Activated T-cell treated with anti-CD3 and anti-CD28 coated beads, Interleukin-2, amount 50 U/mL, for 24 hours (primary cell): ENCODE results near the gene KRTAP1-1.
"Not testable (repeated sequence)": the region's sequence is repeated elsewhere in the genome, so short reads cannot be mapped to it uniquely, and the experiment has no call there.

ENCODE experiments used
- DNase-seq: peaks from one replicate; pipeline ENCODE4 v3.0.0-alpha.2; 2020
- H3K27ac Mint-ChIP-seq: 2 replicates; pipeline ENCODE4 v1.8.0; 2020; ENCODE audit warnings: mild to moderate bottlenecking, mixed read lengths
- H3K27me3 Mint-ChIP-seq: 2 replicates; pipeline ENCODE4 v1.8.0; 2020; ENCODE audit warnings: mixed read lengths
- H3K36me3 Mint-ChIP-seq: 2 replicates; pipeline ENCODE4 v1.8.0; 2020; ENCODE audit warnings: low read depth, mixed read lengths
- H3K4me1 Mint-ChIP-seq: 2 replicates; pipeline ENCODE4 v1.8.0; 2020; ENCODE audit warnings: low read depth, mixed read lengths
- H3K4me3 Mint-ChIP-seq: 2 replicates; pipeline ENCODE4 v1.8.0; 2020; ENCODE audit warnings: mild to moderate bottlenecking, moderate library complexity, mixed read lengths
- H3K9me3 Mint-ChIP-seq: 2 replicates; pipeline ENCODE4 v1.8.0; 2020; ENCODE audit warnings: mixed read lengths

Gene KRTAP1-1

DNA sequence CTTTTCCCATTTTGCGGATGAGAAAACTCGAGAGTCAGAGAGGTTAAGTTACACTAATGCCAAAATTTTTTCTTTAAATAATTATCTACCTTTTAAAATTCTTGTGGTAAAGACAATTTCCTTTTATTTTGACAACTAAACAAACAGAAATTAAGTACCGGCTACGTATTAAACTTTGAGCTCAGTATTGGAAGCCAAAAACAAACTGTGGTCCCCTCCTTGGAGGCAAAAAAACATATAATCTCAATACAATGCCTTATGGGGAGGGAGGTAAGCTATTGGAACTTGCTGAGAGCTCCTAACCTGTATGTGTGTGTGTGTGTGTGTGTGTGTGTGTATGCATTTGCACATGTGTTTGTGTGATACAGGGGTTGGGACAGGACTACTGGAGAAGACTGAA is 22.2 kb upstream of the KRTAP1-1 start:
- H3K4me3 Mint-ChIP-seq: no peak overlapping the region
- H3K27me3 Mint-ChIP-seq: peaks cover 27% of the 10 kb centered on the region
- H3K9me3 Mint-ChIP-seq: no peaks in the 10 kb centered on the region
- no peak overlapping the region for H3K27ac Mint-ChIP-seq
- DNase-seq: no peak
- no peaks in the 10 kb centered on the region for H3K4me1 Mint-ChIP-seq
- H3K36me3 Mint-ChIP-seq: no peaks in the 10 kb centered on the region

DNA sequence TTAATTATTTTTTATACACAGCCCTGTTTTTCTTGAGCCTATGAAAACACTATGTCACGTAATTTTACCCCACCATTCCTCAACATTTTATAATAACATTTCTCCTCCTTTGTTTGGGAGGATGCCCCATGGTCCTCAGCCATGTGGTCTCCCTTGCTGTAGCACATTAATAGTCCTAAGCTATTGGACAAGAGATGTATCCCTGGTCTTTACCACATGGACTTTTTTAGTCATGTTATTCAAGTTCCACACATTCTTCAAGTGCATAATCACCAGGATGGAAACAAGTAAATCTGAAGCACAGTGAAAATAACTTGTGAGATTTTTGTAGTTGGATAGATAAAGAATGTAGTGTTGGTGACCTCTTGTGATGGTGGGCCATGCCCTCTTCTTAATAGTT is 20.7 kb upstream of the KRTAP1-1 start:
- Mint-ChIP-seq H3K27me3 (peaks cover 36% of the 10 kb centered on the region), H3K27ac (no peak overlapping the region), H3K36me3 (no peaks in the 10 kb centered on the region), H3K4me1 (no peaks in the 10 kb centered on the region), H3K9me3 (no peaks in the 10 kb centered on the region), H3K4me3 (no peak overlapping the region)
- no peak for DNase-seq

DNA sequence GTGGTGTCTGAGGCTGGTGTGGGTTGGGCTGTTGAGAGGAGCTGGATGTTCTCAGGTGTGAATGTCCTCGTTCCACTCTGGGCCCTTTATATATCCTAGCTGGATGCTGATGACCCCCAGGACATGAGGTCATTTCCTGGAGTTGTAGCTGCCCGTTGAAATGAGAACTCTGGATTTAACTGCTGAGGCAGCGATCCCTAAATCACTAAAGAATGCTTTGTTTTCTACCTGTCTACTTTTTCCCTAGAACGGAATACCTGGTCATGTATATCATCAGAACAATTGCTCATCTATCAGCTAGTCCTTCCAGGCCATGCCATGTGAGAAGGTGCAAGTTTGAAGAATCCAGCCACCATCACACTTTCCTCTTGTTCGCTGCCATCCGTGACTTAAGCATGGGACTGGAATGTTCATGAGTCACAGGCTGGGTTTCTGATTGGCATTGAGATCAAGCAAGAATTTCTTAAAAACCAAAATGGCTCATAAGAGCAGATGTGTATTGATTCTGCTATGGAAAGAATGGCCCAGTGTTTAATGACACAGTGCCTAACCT is 18.9 kb upstream of the KRTAP1-1 start, which contains the start of gene KRTAP2-3:
Gene KRTAP2-3, minus strand, starts transcription at position 63 of the 553 bp plus-strand sequence. CDS start 64 bp downstream, outside the sequence.
- Mint-ChIP-seq H3K4me3 (no peak within 1 kb of the TSS), H3K27ac (no peak within 1 kb of the TSS), H3K9me3 (no peaks in the 10 kb centered on the region), H3K36me3 (no peaks in the 10 kb centered on the region), H3K4me1 (no peaks in the 10 kb centered on the region), H3K27me3 (peaks cover 50% of the 10 kb centered on the region)
- DNase-seq: no peak

DNA sequence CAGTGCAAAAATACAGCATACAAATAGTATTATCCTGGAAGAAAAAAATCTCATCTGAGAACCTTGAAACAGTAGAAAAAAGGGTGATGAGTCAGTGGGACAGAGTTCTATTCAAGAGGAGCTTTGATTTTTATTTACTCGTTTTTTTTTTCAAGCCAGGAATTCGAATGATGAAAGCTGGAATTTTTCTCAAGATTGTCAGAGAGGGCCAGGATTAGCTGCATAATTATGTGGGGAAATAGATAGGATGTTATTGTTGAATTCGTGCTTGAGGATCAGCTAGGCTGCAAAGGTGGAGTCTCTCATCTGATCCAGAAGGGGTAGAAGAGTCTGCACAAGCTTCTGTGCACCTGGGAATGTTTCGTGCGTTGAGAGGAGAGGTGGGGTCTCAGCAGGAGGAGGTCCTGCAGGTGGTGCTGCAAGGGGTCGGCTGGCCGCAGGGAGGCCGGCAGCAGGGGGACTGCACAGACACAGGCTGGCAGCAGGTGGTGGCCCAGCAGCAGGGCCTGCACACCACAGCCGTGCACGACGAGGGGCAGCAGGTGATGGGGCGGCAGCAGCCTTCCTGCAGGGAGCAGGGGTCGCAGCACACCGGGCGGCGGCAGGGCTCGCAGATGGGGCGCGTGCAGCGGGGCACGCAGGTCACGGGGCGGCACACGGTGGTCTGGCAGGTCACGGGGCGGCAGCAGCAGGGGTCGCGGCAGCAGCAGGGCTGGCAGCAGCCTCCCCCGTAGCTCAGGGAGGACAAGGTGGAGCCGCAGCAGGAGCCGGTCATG is 18.2 kb upstream of the KRTAP1-1 start:
- H3K27ac Mint-ChIP-seq, H3K4me1 Mint-ChIP-seq, H3K4me3 Mint-ChIP-seq, H3K9me3 Mint-ChIP-seq, H3K36me3 Mint-ChIP-seq, DNase-seq: not testable (repeated sequence)
- peaks cover 51% of the 10 kb centered on the region for H3K27me3 Mint-ChIP-seq

DNA sequence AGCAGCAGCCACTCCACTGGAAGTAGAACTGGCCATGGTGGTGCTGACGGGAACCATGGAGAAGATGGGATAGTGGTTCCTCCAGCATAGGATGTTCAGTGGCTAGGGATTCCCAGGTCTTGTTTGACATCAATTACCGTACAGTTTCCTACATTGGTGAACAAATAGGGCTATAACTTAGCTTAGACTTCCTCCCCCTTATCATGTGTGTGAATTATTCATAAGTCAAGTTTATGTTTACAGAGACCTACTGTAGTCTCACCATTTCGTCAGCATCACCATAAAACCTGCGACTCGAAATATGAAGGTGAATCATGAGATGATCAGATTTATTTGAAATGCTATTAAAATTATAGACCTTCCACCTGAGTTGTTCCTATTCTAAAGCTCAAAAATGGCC is 17.5 kb upstream of the KRTAP1-1 start:
- H3K4me1 Mint-ChIP-seq: no peaks in the 10 kb centered on the region
- H3K27me3 Mint-ChIP-seq: peaks cover 55% of the 10 kb centered on the region
- H3K27ac Mint-ChIP-seq: no peak overlapping the region
- no peaks in the 10 kb centered on the region for H3K9me3 Mint-ChIP-seq
- no peak for DNase-seq
- no peaks in the 10 kb centered on the region for H3K36me3 Mint-ChIP-seq
- no peak overlapping the region for H3K4me3 Mint-ChIP-seq

DNA sequence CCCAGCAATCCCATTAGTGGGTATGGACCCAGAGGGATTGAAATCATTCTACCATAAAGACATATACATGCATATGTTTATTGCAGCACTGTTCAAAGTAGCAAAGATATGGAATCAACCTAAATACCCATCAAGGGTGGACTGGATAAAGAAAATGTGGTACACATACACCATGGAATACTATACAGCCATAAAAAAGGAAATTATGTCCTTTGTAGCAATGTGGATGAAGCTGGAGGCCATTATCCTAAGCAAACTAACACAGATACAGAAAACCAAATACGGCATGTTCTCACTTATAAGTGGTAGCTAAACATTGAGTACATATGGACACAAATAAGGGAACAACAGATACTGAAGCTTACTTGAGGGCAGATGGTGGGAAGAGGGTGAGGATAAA is 16.3 kb upstream of the KRTAP1-1 start:
- Mint-ChIP-seq H3K4me1 (no peaks in the 10 kb centered on the region), H3K36me3 (no peaks in the 10 kb centered on the region), H3K9me3 (no peaks in the 10 kb centered on the region), H3K4me3 (no peak overlapping the region), H3K27me3 (peaks cover 56% of the 10 kb centered on the region), H3K27ac (no peak overlapping the region)
- DNase-seq: no peak

DNA sequence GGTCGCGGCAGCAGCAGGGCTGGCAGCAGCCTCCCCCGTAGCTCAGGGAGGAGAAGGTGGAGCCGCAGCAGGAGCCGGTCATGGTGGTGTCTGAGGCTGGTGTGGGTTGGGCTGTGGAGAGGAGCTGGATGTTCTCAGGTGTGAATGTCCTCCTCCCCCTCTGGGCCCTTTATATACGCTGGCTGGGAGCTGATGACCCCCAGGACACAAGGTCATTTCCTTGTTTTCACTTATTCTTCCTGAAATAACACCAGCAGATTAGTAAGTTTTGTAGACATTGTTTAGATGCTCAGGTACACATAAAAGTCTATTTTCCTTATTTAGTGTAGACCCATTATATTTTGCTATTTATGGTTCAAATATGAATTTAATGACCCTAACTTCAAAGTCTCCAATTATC is 13.9 kb upstream of the KRTAP1-1 start, which contains the start of gene KRTAP2-2:
Gene KRTAP2-2, minus strand, starts transcription at position 101 of the 400 bp plus-strand sequence. Its CDS starts 19 bp downstream, at position 82.
- H3K4me3 Mint-ChIP-seq, DNase-seq, H3K36me3 Mint-ChIP-seq, H3K9me3 Mint-ChIP-seq, H3K4me1 Mint-ChIP-seq, H3K27ac Mint-ChIP-seq: not testable (repeated sequence)
- H3K27me3 Mint-ChIP-seq: peaks cover 53% of the 10 kb centered on the region

DNA sequence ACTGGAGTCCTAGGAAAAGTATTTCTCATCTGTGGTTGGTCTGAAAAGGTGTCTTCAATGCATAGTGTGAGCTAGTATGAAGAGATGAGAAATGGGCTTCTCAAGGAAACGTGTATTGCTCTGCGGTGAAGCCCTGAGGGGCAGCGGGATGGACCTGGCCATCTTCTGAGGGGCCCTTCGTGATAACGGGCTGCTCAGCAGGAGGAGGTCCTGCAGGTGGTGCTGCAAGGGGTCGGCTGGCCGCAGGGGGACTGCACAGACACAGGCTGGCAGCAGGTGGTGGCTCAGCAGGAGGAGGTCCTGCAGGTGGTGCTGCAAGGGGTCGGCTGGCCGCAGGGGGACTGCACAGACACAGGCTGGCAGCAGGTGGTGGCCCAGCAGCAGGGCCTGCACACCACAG is 13.3 kb upstream of the KRTAP1-1 start:
- H3K36me3 Mint-ChIP-seq, H3K27ac Mint-ChIP-seq, H3K4me3 Mint-ChIP-seq, H3K9me3 Mint-ChIP-seq, H3K4me1 Mint-ChIP-seq, DNase-seq: not testable (repeated sequence)
- H3K27me3 Mint-ChIP-seq: peaks cover 54% of the 10 kb centered on the region

DNA sequence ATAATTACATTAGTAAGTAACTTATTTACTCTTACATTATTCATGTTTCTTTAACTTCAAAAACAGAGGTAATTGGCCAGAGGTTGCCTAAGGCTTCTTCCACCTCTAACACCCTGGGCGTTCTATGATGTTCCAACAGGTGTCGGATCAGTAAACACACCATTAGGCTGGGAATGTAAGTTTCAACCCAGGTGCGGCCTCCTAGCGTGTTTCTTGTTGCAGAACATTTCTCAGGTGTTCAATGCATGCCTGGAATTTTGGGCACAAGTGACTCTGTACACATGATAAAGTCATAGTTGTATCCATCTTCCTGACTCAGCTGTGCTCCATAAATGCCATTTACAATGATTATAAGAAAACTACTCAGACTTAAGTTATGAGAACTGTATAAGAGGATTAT is 12.8 kb upstream of the KRTAP1-1 start:
- Mint-ChIP-seq H3K9me3 (no peaks in the 10 kb centered on the region), H3K27me3 (peaks cover 50% of the 10 kb centered on the region), H3K27ac (no peak overlapping the region), H3K4me3 (no peak overlapping the region), H3K4me1 (no peaks in the 10 kb centered on the region), H3K36me3 (no peaks in the 10 kb centered on the region)
- no peak for DNase-seq

DNA sequence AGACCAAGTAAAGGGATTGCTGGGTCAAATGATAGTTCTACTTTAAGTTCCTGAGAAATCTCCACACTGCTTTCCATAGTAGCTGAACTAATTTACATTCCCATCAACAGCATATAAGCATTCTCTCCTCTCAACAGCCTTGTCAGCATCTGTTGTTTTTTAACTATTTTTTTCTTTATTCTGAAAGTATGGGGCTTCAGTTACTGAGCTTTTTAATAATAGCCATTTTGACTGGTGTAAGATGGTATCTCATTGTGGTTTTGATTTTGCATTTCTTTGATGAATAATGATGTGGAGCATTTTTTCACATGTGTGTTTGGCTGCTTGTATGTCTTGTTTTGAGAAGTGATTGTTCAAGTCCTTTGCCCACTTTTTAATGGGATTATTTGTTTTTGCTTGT is 11.3 kb upstream of the KRTAP1-1 start:
- Mint-ChIP-seq H3K27ac (no peak overlapping the region), H3K9me3 (no peaks in the 10 kb centered on the region), H3K4me3 (no peak overlapping the region), H3K27me3 (peaks cover 47% of the 10 kb centered on the region), H3K4me1 (no peaks in the 10 kb centered on the region), H3K36me3 (no peaks in the 10 kb centered on the region)
- DNase-seq: no peak

DNA sequence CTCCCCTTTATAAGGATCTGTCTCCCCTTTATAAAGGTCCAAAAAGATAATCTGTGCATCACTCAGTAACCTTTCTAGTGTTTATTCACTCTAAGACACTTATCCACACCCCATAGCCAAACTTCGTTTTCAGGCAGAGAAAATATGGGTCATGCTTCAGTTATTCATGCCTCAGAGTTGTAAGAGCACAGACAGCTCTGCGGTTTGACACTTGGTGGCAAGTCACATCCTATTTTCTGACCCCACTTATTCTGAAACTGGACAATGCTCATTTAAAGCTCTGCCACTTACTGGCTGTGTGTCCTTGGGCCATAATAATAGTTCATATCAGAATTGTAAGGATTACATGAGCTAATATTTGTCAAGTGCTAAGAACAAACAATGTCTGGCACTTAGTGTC is 7.9 kb upstream of the KRTAP1-1 start:
- Mint-ChIP-seq H3K36me3 (no peaks in the 10 kb centered on the region), H3K27ac (no peak overlapping the region), H3K27me3 (peaks cover 38% of the 10 kb centered on the region), H3K4me1 (no peaks in the 10 kb centered on the region), H3K9me3 (no peaks in the 10 kb centered on the region), H3K4me3 (no peak overlapping the region)
- DNase-seq: no peak

DNA sequence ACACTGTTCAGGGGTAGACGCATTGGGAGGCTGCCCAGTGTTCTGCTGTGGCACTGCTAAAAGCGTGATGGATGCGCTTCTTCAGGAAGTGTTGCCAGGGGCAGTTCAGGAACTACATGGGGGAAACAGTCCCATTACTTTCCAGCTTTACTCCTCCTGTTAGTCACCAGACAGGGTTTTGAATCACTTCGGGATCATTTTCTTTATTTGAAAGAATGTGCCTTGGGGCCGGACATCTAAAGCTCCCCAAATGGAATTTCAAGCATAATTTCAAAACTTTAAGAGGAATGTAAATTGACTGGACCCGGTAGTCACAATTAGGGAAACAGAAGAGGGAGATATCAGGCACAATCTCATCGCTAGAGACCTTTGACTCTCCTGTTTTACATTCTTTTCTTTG is 7.2 kb upstream of the KRTAP1-1 start:
- Mint-ChIP-seq H3K27ac (no peak overlapping the region), H3K4me1 (no peaks in the 10 kb centered on the region), H3K9me3 (peaks cover 3% of the 10 kb centered on the region), H3K27me3 (peaks cover 35% of the 10 kb centered on the region), H3K36me3 (no peaks in the 10 kb centered on the region), H3K4me3 (no peak overlapping the region)
- DNase-seq: no peak

DNA sequence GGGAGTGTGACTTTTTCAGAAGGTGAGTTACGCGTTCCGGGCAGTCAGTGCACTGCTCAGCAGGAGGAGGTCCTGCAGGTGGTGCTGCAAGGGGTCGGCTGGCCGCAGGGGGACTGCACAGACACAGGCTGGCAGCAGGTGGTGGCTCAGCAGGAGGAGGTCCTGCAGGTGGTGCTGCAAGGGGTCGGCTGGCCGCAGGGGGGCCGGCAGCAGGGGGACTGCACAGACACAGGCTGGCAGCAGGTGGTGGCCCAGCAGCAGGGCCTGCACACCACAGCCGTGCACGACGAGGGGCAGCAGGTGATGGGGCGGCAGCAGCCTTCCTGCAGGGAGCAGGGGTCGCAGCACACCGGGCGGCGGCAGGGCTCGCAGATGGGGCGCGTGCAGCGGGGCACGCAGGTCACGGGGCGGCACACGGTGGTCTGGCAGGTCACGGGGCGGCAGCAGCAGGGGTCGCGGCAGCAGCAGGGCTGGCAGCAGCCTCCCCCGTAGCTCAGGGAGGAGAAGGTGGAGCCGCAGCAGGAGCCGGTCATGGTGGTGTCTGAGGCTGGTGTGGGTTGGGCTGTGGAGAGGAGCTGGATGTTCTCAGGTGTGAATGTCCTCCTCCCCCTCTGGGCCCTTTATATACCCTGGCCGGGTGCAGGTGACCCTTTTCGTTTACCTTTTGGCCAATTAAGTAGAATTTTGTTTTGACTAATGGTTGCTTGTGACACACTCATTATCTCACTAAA is 5.7 kb upstream of the KRTAP1-1 start, which contains the start of gene KRTAP2-1:
Gene KRTAP2-1, minus strand, starts transcription at position 582 of the 731 bp plus-strand sequence. Its CDS starts 49 bp downstream, at position 533.
- H3K36me3 Mint-ChIP-seq, H3K4me3 Mint-ChIP-seq, H3K9me3 Mint-ChIP-seq, H3K4me1 Mint-ChIP-seq, DNase-seq, H3K27ac Mint-ChIP-seq: not testable (repeated sequence)
- peaks cover 29% of the 10 kb centered on the region for H3K27me3 Mint-ChIP-seq

DNA sequence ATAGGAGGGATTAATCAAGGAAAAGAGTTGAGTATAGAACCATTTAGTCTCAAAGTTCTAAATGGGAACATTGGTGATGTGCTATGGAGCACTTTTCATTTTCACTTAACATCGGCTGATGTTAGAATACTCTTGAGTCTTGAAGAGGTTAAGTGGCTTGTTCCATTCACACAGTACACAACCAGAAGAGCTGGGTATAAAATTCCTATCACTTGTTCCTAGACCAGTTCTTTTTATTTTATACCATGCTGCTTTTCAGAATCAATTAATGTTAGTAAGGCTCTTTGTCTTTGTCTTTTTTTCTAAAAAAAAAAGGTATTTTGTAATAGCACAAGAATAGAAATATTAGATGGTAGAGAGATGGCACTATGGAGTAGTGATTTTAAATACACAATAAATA is 1.7 kb upstream of the KRTAP1-1 start:
- no peak overlapping the region for H3K27ac Mint-ChIP-seq
- H3K4me1 Mint-ChIP-seq: no peaks in the 10 kb centered on the region
- no peak for DNase-seq
- no peaks in the 10 kb centered on the region for H3K36me3 Mint-ChIP-seq
- peaks cover 27% of the 10 kb centered on the region for H3K27me3 Mint-ChIP-seq
- H3K4me3 Mint-ChIP-seq: no peak overlapping the region
- peaks cover 10% of the 10 kb centered on the region for H3K9me3 Mint-ChIP-seq

DNA sequence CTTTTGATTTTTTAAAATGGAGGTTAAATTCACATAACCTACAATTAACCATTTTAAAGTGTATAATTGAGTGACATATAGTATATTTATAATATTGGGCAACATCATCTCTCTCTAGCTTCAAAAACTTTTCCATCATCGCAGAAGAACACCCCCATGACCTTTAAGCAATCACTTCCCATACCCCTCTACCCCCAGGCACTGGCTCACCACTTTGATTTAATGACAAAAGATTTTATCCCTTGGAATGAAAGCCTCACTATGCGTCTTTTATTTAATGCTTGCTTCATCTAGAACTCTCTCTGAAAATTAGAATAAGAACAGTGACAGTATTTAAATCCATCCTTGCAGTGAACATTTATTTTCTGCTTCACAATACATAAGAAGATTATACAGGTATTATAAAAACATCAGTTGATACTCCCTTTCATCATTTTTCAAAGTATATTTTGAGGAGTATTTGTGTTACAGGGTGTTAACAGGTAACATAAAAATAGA is 3.3 kb downstream of the KRTAP1-1 start:
- Mint-ChIP-seq H3K27ac (no peak overlapping the region), H3K4me1 (no peaks in the 10 kb centered on the region), H3K9me3 (peaks cover 3% of the 10 kb centered on the region), H3K36me3 (no peaks in the 10 kb centered on the region), H3K4me3 (no peak overlapping the region), H3K27me3 (peaks cover 33% of the 10 kb centered on the region)
- DNase-seq: no peak
